ENCODE measurements around the gene GPR15.

The GPR15 gene

DNA sequence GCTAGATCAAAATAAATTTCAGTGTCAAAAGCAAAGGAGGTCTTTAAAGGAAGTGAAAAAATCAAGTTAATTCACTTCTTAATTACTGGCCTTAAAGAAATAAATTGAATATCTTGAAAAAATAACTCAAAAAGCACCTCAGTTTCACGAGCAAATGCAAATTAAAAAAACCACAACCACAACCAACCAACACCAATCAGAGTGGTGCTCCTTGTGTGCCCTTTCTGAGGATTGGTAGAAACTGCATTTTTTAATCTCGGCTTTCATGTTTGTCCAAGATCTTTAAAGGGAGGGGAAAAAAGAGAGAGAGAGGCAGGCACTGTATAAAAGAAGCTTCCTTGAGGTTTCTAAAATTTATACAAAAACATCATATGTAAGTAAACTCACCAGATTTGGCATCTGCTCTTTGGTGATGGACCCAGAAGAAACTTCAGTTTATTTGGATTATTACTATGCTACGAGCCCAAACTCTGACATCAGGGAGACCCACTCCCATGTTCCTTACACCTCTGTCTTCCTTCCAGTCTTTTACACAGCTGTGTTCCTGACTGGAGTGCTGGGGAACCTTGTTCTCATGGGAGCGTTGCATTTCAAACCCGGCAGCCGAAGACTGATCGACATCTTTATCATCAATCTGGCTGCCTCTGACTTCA is at the start of gene GPR15:
GPR15 (plus strand) TSS at position 357 of the 653 bp plus-strand sequence; CDS start at position 413, 56 bp downstream.
- DNase-seq (ENCODE audit: low read depth in 3 of 3) = no peak

DNA sequence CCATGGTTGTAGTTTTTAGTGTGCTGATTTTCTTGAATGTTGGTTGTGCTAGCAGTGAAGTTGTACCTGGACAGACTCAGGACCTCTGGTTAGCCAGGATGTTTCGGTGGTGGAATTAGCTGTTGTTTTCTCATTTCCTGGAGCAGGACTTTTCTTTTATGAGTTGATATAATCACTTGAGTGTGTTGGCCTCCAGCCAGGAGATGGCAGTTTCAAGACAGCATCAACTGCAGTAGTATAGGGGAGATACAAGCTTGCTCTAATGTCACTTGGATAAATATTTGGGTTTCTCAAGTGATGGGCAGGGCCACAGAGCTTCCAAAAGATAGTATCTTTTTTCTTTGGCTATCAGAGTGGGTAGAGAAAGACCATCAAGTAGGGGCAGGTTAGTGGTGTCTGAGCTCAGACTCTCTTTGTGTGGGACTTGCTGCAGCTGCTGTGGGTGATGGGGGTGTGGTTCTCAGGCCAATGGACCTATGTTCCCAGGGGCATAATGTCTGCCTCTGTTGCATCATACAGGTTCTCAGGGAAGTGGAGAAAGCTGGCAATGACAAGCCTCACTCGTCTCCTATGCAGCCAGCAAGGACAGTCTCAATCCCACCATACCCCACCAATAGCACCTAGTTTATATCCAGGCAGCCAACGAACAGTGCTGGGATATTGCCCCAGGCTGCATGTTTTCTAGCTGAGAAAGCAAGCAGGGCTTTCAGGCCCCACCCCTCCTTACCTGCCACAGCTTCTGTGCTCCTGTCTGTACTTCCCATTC is 48.9 kb upstream of the GPR15 start:
- no peak for DNase-seq (ENCODE audit: low read depth in 3 of 3)

DNA sequence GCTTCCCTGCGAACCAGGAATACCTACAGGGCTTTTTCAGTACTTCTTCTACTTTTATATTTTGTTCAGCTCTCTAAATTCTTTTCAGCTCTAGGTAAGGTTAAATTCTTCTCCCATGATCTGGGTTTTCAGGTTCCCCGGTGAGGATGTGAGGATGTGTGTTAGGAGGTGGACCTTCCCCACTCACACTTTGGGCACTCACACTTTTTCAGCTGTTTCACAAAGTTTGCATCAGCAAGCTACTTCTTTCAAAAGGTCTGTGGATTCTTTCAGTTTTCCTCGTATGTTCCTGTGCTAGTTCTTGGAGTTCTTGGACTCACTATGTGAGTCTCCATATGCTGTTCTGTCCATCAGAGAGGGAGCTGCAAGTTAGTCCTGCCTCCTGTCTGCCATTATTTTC is 48.2 kb upstream of the GPR15 start:
- no peak for DNase-seq (ENCODE audit: low read depth in 3 of 3)

DNA sequence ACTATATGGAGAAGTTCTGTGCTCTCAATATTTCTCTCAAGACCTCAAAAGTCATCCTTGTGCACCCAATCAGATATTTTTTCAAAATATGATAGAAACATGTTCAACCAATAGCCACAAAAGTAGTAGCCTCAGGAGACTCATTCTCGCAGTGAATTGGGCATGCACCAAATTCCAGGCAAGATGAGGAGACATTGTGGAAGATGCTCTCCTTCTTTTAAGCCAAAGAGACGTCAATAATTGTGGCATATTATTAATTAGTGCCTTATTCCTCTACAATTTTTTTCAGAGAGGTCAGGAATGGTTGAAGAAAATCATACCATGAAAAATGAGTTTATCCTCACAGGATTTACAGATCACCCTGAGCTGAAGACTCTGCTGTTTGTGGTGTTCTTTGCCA is 34.4 kb upstream of the GPR15 start, which contains the start of gene OR5K2:
OR5K2 (plus strand) TSS at position 301 of the 400 bp plus-strand sequence; CDS start at position 301, 0 bp downstream.
- no peak for DNase-seq (ENCODE audit: low read depth in 3 of 3)

- no peak for DNase-seq (ENCODE audit: low read depth in 3 of 3)
Observed at GRCh38 chr3:98500019-98500418, 31.8 kb upstream of the GPR15 start.

DNA sequence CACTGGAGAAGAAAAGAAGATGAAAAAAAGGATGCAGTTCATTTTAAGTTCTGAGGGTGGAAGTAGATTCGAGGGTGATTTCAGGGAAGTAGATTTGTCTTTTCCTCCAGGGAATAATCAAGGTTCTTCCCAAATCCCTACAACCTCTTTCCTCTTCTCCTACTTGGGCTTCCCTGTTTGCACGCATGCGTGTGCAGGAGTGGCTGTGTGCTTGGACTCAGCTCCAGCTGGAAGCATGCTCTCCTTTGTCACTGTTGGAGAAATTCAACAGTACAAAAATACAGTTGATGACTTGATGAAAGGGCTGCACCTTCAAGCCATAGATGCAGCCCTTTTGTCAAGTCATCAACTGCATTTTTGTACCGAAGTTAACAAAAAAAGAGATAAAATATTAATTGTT is 30.5 kb upstream of the GPR15 start:
- DNase-seq (ENCODE audit: low read depth in 3 of 3) = no peak

- no peak for DNase-seq (ENCODE audit: low read depth in 3 of 3)
Observed at GRCh38 chr3:98501863-98502576, 29.8 kb upstream of the GPR15 start.

DNA sequence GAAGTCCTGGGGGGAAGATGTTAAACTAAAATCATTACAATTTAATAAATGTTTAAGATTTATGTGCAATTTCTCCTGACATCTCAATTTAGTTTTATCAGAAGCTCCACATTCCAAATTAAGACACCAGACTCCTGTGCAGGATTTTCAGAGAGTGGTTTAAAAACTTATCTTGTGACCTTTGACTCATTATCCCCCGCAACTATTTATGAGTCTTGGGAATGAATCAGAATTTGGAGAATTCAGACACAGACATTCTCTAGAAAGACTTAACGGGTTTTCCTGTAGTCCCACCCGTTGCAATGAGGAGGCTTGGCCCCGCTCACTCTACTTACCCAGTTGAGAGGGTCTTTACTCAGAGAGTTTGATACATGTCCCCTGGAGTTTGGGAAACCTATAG is 27.2 kb upstream of the GPR15 start:
- DNase-seq (ENCODE audit: low read depth in 3 of 3) = no peak

DNA sequence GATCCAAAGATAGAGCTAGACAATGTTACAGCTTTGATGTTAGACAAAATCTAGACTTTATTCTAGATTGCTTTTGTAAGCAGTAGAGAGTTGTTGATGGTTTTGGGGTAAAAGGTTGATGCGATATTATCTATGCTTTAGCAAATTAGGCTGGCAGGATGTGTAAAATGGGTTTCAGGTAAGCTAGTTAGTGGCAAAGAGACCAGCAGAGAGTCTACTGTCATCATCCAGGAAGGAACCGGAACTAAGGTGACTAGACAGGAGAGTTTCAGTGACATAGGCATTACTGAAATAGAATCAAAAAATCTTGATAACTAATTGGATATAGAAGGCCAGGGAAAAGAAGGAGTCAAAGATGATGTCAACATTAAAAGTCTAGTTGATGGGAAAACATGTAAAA is 23.2 kb upstream of the GPR15 start:
- DNase-seq (ENCODE audit: low read depth in 3 of 3) = no peak

GRCh38 chr3:98512576-98512975 is 19.2 kb upstream of the GPR15 start:
- no peak for DNase-seq (ENCODE audit: low read depth in 3 of 3)

- no peak for DNase-seq (ENCODE audit: low read depth in 3 of 3)
Observed at GRCh38 chr3:98513091-98513511, 18.7 kb upstream of the GPR15 start.

- no peak for DNase-seq (ENCODE audit: low read depth in 3 of 3)
Observed at GRCh38 chr3:98513736-98514135, 18.0 kb upstream of the GPR15 start.

GRCh38 chr3:98514948-98515347 is 16.8 kb upstream of the GPR15 start:
- DNase-seq (ENCODE audit: low read depth in 3 of 3) = no peak

GRCh38 chr3:98518816-98519215 is 13.0 kb upstream of the GPR15 start:
- DNase-seq (ENCODE audit: low read depth in 3 of 3) = no peak

- DNase-seq (ENCODE audit: low read depth in 3 of 3) = no peak
Observed at GRCh38 chr3:98519351-98519750, 12.4 kb upstream of the GPR15 start.

GRCh38 chr3:98521897-98522543 is 9.8 kb upstream of the GPR15 start:
- peak; percentile 28 to 53 (median 49) for DNase-seq (ENCODE audit: low read depth in 3 of 3)

DNA sequence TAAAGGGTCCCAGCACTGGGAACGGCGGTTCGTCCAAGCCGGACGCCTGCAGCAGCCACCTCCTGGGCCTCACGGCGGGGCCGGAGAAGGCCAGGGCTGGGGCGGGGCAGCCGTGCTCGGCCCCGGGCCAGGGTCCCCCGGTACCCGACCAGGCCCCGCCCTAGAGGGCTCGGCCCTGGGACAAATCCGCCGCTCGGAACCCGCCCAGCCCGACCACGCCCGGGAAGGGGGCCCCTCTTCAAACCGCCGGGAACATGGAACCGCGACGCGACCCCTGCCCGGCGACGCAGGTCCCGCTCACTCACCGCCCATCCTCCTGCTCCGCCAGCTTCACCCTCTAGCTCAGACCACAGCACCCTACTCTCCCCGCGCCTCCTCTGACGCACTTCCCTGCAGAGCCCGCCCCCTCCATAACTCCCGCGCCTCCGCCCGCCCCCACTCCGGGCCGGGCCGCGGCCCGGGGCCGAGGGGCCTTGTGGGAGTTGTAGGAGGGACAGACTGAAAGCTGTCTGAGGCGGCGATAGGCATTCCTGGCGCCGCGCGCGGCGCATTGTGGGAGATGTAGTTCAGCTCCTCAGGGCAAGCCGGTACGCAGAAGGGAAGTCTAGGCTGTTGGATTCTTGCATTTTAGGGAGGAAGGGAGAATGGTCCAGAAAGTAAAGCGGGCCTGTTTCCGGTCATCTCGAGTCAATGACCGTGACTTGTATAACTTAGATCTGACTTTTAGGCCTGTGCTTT is 9.1 kb upstream of the GPR15 start, which contains the start of gene CLDND1:
CLDND1 (minus strand) TSS at position 359 of the 738 bp plus-strand sequence. CDS start 1,478 bp downstream, outside the sequence.
- DNase-seq (ENCODE audit: low read depth in 3 of 3) = peak; percentile 89 to 94 (median 90)

DNA sequence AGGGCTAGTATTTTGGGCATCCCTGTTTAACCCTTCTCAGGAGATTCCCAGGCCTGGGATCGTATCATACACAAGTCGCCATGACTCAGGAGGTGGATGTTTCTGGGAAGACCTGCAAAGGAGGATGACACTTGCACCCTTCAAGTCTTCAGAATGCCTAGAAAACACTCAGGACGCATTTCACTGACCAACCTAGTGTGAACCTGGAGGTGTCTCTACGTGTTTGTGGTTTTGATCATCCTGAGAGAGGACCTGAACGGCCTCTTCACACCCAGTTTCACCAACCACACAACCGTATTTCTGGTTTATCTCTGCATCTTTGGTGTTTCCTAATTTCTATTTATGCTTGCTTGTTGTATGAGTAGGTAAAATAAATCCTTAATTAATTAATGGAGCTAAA is 6.3 kb upstream of the GPR15 start:
- no peak for DNase-seq (ENCODE audit: low read depth in 3 of 3)

- DNase-seq (ENCODE audit: low read depth in 3 of 3) = no peak
Observed at GRCh38 chr3:98528474-98529346, 3.1 kb upstream of the GPR15 start.

- no peak for DNase-seq (ENCODE audit: low read depth in 3 of 3)
Observed at GRCh38 chr3:98529856-98530459, 1.8 kb upstream of the GPR15 start.
